Skeletal muscle satellite cell (primary cell): ENCODE data around the gene TCTN3.
"Not testable (repeated sequence)": the region's sequence is repeated elsewhere in the genome, so short reads cannot be mapped to it uniquely, and the experiment has no call there.

ENCODE experiments used
- H3K27me3 ChIP-seq: 2 replicates; pipeline ENCODE4 v1.7.0; 2013; ENCODE audit warnings: low read length; ENCODE audit not compliant: control insufficient read depth, insufficient read depth
- H3K36me3 ChIP-seq: 2 replicates; pipeline ENCODE4 v1.7.0; 2013; ENCODE audit warnings: mild to moderate bottlenecking, control low read depth, low read length; ENCODE audit not compliant: insufficient read depth
- H3K4me1 ChIP-seq: 2 replicates; pipeline ENCODE4 v1.7.0; 2013; ENCODE audit warnings: low read length; ENCODE audit not compliant: control insufficient read depth, insufficient read depth
- H3K4me2 ChIP-seq: 2 replicates; pipeline ENCODE4 v1.7.0; 2013; ENCODE audit warnings: mild to moderate bottlenecking, low read length
- H3K4me3 ChIP-seq: 2 replicates; pipeline ENCODE4 v1.7.0; 2013; ENCODE audit warnings: low read length
- H3K9ac ChIP-seq: 2 replicates; pipeline ENCODE4 v1.7.0; 2013; ENCODE audit warnings: mild to moderate bottlenecking, low read depth, low read length, moderate library complexity
- H3K9me3 ChIP-seq: replicated peaks from 2 replicates; pipeline ENCODE4 v1.7.0; 2013; ENCODE audit warnings: mild to moderate bottlenecking, control low read depth, low read length

The TCTN3 gene

DNA sequence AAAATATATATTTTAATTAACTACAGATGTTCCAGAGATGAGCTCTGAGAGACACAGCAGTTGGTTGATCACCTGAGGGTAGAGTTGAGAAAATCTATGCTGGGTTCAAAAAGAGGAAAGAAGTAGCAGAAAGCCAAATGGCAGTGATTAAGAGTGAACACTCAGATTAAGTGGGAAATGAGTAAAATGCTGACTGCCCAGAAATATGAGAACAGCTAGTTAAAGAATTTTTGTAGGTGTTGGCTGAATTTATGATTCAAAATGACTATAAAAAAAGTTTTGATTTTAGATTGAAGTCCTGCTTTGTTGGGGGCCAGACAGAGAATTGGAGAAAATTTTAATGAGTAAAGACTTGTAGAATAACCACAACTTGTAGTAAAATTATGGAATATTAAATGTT is 9.8 kb downstream of the TCTN3 start:
- Histone ChIP-seq H3K36me3 (peaks cover 63% of the 10 kb centered on the region), H3K27me3 (no peaks in the 10 kb centered on the region), H3K4me1 (no peaks in the 10 kb centered on the region), H3K9ac (no peak overlapping the region), H3K9me3 (no peaks in the 10 kb centered on the region), H3K4me2 (no peak overlapping the region), H3K4me3 (no peak overlapping the region)

DNA sequence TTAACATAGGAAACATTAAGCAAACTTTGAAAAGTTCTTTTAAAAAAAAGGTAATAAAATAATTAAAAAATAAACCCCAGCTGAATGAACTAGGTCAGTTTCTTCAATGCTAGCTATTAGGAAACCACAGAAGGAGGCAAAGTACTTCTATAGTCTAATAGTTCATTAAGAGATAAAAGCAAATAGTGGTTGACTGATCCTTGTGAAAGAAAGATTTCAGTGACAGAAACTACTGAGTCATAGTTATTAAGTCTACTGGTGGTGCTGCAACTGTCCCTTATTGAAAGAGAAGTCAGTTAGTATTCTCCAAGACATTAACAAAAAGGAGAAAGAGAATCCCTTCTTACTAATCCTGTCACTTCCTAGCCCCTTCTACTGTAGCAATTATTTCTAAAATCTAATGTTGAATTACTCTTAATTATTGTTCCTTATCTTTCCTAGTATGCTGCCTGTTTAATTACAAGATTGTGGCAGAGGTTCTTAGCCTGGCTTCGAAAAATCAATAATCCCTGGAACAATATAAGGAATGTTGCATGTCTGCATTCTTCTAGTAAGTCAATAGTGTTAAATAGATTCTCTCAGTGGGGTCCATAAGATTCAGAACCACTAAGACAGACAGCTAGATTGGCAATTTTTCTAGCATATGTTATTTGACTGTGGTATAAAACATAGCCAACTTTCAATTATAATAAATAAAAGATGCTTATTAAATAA is 18.2 kb downstream of the TCTN3 start:
- Histone ChIP-seq H3K36me3 (peaks cover 21% of the 10 kb centered on the region), H3K4me2 (no peak overlapping the region), H3K27me3 (no peaks in the 10 kb centered on the region), H3K9ac (no peak overlapping the region), H3K4me3 (no peak overlapping the region), H3K9me3 (no peaks in the 10 kb centered on the region), H3K4me1 (no peaks in the 10 kb centered on the region)

DNA sequence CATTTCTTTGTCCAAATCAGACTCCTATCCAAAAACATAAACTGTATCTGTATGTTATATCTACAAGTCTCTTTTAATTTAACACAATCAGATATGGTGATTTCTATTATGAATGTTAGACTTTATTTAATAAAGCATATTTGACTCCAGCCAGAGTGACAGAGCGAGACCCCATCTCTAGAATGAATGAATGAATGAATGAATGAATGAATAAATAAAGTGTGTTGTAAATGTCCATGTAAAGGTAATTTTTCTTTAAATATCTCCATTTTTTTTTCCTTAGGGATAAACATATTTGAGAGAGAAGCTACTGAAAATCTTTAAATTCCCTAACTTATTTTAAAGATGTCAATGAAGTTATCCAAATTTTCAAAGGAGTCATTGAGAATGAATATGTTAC is 19.1 kb downstream of the TCTN3 start:
- H3K27me3 ChIP-seq, result no peaks in the 10 kb centered on the region
- peaks cover 15% of the 10 kb centered on the region for H3K36me3 ChIP-seq
- no peak overlapping the region for H3K4me3 ChIP-seq
- H3K4me2 ChIP-seq, result no peak overlapping the region
- no peaks in the 10 kb centered on the region for H3K4me1 ChIP-seq
- no peak overlapping the region for H3K9ac ChIP-seq
- H3K9me3 ChIP-seq, result no peaks in the 10 kb centered on the region

DNA sequence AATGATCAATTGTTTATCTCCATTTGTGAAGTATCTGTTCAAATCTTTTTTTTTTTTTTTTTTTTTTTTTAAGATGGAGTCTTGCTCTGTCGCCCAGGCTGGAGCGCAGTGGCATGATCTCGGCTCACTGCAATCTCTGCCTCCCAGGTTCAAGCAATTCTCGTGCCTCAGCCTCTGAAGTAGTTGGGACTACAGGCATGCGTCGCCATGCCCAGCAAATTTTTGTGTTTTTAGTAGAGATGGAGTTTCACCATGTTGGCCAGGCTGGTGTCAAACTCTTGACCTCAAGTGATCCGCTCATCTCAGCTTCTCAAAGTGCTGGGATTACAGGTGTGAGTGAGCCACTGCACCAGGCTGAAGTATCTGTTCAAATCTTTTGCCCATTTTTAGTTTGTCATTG is 21.1 kb downstream of the TCTN3 start:
- not testable (repeated sequence) for H3K9ac ChIP-seq, H3K4me2 ChIP-seq

DNA sequence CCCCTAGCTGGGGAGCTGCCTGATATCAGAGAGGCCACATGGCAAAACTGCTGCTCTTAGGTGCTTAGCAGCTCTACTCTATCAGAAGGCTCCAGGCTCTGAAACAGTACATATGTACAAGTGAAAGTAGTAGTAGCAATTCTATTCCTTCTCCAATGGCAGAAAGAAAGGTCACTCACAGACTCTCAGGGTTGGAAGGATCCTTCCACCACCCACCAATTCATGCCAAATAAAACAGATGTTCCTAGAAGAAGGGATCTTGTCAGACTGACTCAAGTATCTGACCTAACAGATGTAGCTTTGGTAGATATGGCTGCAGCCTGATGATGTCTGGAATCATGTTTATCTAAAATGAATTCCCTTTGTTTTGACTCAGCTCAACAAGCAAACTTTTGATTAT is 29.2 kb downstream of the TCTN3 start:
- Histone ChIP-seq H3K4me2 (no peak overlapping the region), H3K9me3 (no peaks in the 10 kb centered on the region), H3K4me1 (peaks cover 6% of the 10 kb centered on the region), H3K36me3 (peaks cover 15% of the 10 kb centered on the region), H3K9ac (no peak overlapping the region), H3K27me3 (no peaks in the 10 kb centered on the region), H3K4me3 (no peak overlapping the region)

More for the DNA sequence above, 21.1 kb downstream of the TCTN3 start:
- not testable (repeated sequence) for H3K27me3 ChIP-seq, H3K9me3 ChIP-seq, H3K4me1 ChIP-seq, H3K4me3 ChIP-seq
- peaks cover 15% of the 10 kb centered on the region for H3K36me3 ChIP-seq

DNA sequence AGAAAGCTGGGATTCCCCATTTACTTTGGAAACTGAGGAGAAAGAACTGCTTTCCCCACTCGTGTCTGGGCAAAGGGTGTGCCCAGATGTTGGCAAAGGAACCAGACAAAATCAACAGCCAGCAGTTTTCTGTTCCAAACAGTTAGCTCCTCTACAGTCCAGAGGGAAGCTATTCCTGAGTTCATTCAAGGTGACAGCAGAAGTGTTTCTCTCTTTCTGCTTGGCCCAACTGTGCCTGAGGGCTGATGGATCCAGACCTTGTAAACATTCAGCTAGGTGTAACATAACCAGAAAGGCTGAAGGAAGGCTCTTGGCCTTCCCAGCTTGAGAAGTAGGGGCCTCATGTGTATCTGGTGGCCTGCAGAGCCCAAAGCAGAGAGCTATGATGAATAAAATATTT is 30.2 kb downstream of the TCTN3 start:
- H3K4me1 ChIP-seq, result peaks cover 6% of the 10 kb centered on the region
- H3K4me3 ChIP-seq, result no peak overlapping the region
- no peak overlapping the region for H3K4me2 ChIP-seq
- no peak overlapping the region for H3K9ac ChIP-seq
- H3K9me3 ChIP-seq, result no peaks in the 10 kb centered on the region
- H3K36me3 ChIP-seq, result peaks cover 15% of the 10 kb centered on the region
- H3K27me3 ChIP-seq, result no peaks in the 10 kb centered on the region

DNA sequence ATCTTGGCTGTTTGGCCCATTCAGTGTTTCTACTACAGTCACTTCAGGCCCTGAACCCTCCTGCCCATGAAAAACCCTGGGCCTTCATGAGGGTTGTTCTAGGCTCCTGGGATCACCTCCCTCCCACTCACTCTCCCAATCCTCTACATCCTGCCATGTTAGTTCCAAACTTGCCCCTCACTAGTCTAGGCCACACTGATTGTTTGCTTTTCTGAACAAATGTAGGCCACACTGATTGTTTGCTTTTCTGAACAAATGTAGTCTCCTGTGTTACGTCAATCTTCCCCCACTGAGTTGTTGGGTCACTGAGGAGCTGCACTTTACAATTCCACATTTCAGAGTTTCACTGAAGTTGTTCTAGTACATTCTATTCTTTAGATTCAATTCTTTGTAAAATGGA is 31.9 kb downstream of the TCTN3 start:
- Histone ChIP-seq H3K36me3 (peaks cover 15% of the 10 kb centered on the region), H3K4me3 (no peak overlapping the region), H3K9ac (no peak overlapping the region), H3K4me2 (no peak overlapping the region), H3K4me1 (peaks cover 6% of the 10 kb centered on the region), H3K9me3 (no peaks in the 10 kb centered on the region), H3K27me3 (no peaks in the 10 kb centered on the region)

DNA sequence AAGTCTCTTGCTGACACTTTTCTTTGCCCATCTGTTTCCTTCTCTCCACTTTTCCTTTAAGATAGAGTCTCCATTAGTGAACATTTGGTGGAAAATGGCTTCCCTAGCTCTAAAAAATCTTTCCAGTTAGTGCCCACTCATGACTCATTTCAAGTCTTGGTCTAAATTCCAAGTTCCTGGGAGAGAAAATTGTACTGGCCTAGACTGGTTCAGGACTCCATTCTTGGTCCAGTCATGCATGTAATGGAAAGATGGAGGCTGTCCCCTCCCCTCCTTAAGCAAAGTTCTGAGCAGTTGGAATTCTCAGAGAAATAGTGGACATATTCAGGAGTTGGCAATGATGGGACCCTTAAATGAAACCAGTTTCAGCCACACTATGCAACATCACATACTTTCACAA is 33.4 kb downstream of the TCTN3 start:
- Histone ChIP-seq H3K4me1 (peaks cover 8% of the 10 kb centered on the region), H3K9ac (no peak overlapping the region), H3K27me3 (no peaks in the 10 kb centered on the region), H3K4me2 (no peak overlapping the region), H3K36me3 (peaks cover 15% of the 10 kb centered on the region), H3K9me3 (no peaks in the 10 kb centered on the region), H3K4me3 (no peak overlapping the region)

DNA sequence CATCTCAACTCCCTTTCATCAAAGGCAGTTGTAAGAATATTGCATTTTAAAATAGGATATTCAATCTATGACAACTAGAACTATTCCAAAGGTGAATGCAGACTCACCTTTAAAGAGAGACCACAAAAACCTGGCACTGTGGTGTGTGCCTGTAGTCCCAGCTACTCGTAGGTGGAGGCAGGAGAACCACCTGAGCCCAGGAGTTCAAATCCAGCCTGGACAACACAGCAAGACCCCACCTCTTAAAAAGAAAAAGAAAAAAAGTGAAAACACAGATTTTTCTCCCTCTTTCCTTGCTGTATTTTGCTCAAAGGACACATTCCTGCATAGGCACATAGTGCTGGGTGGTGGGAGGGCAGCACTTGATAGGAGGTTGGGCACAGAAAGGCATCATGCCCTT is 36.5 kb downstream of the TCTN3 start:
- Histone ChIP-seq H3K4me2 (peak overlapping the region; percentile 97), H3K4me1 (peaks cover 14% of the 10 kb centered on the region), H3K27me3 (no peaks in the 10 kb centered on the region), H3K4me3 (peak overlapping the region; percentile 99), H3K9ac (peak overlapping the region; percentile 92), H3K9me3 (no peaks in the 10 kb centered on the region), H3K36me3 (peaks cover 9% of the 10 kb centered on the region)

DNA sequence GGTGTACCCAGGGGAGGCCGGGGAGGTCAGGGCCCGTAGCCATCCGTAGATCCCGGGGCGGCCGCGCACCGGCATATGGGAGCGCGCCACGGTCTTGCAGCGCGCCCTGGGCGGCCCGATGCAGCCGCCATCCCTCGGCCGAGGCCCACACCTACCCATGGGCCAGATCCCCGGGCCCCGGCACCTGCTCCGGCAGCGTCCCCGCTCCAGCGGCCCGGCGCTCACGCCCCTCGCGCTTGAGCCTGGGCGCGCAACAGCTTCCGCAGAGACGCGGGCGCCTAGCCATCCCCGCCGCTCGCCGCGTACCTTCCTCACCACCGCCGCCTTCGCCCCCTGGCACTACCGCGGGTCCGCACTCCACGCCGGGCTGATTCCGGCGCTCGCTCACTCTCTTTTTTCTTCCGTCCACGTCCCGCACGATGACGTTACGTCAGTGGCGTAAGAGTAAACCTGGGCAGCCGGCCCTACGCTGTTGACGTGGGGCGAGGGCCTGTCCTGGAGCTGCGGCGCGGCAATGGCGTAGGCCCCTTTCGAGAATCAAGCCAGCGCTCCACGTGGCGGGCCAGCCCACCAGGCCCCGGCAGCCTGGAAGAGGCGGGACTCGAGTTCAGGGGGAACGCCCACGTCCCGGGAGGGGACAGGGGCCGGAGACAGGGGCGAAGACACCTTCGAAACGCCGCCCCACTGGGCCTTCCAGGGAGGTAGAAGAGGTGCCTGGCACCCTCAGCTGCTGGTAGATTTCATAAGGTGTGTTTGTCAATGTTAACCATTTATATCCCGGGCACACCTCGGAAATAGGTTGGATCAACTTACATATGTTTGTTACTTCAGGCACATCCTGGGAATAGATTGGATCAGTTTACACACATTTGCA is 37.2 kb downstream of the TCTN3 start, which contains the start of gene ALDH18A1:
Gene ALDH18A1 (minus strand): TSS at position 421 of the 874 bp plus-strand sequence. CDS start 3,334 bp downstream, outside the sequence.
- Histone ChIP-seq H3K36me3 (peaks cover 16% of the 10 kb centered on the region), H3K27me3 (no peaks in the 10 kb centered on the region), H3K4me3 (peak within 1 kb of the TSS; percentile 99), H3K4me2 (peak within 1 kb of the TSS; percentile 97), H3K9me3 (no peaks in the 10 kb centered on the region), H3K9ac (peak within 1 kb of the TSS; percentile 92), H3K4me1 (peaks cover 14% of the 10 kb centered on the region)

DNA sequence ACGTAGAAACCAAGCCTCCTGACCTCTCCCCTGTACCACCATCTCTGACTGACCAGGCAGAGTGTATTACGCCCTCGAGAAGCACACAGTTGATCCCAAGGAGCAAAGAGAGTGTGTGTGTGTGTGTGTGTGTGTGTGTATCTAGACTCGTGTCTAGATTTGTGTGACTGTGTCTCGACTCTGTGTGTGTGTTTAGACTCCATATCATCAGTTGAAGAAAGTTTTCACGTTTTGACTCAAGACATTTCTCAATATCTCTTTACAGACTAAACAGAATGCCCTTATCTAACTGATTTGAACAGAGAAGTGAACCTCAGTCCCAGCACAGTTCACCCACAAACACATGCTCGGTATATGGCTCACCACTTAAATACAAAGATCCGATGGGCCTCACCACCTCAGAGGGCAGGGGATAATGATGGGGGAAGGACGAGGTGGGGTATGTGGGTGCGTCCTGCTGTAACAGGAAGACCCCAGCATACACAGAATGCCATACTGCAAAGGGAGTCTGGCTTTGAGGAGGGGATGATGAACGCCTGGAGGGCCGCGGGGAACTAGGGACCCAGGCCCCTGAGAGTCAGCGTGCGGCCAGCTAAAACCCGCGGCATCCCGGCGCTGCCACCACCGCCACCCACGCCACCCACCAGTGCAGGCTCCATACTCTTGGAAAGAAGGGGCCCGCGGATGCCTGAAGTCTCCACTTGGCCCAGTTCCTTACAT is 38.0 kb downstream of the TCTN3 start:
- Histone ChIP-seq H3K4me3 (peak overlapping the region; percentile 99), H3K9ac (peak overlapping the region; percentile 92), H3K4me1 (peaks cover 14% of the 10 kb centered on the region), H3K27me3 (no peaks in the 10 kb centered on the region), H3K9me3 (no peaks in the 10 kb centered on the region), H3K4me2 (peak overlapping the region; percentile 97), H3K36me3 (peaks cover 22% of the 10 kb centered on the region)
